Left renal pelvis (tissue), 4 donors: Measurements from ENCODE around the gene ZNF729. TPM values are rescaled to one million over a fixed set of nuclear protein-coding genes. Genes with fewer than 3 reads are reported as not detected.
"Not testable (repeated sequence)": the region's sequence is repeated elsewhere in the genome, so short reads cannot be mapped to it uniquely, and the experiment has no call there.

Experiments
- DNase-seq, 4 donors: peaks; one replicate each; pipeline ENCODE4 v3.0.0-alpha.2; 2013; ENCODE audit warnings: low read depth in 4 of 4, low spot score in 3 of 4
- polyA plus RNA-seq, 4 donors: library from polyadenylated mRNA; unstranded; fragments of 120-200 nt; gene quantifications; one replicate each; pipeline ENCODE4 v1.2.1, GENCODE V29; 2013; ENCODE audit not compliant: insufficient read length in 4 of 4

Gene ZNF729
- under 1 TPM; 0.46 to 0.83 (median 0.52) TPM for polyA plus RNA-seq

DNA sequence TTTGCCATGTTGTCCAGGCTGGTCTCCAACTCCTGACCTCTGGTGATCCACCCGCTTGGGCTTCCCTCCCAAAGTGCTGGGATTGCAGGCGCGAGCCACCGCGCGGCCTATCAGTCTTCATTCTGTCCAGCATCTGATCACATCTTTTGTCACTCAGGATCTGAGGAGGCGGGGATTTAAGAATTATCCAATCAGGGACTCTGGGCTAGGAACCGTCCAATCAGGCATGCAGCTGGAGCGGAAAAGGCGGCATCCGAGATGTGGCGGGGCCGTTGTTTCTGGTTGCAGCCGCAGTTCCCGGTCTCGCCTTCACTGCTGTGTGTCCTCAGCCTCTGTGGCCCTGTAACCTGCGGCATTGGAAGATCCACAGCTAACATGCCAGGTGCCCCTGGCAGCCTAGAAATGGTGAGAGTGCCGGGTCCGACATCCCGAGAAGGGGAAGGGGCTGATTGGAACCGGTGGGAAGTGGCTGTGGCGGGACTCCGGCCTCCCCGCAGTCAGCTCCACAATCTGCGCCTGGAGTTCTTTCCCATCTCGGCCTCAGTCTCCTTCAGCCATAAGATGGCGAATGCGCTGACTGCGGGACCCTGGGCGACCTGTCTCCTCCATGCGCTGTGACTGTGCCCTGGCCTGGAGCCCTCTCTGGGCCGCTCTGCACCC, at the start of gene ZNF729:
ZNF729 (plus strand) TSS at position 291 of the 660 bp plus-strand sequence; CDS start at position 376, 85 bp downstream.
- DNase-seq: peak; percentile 2 to 64 (median 16)

DNA sequence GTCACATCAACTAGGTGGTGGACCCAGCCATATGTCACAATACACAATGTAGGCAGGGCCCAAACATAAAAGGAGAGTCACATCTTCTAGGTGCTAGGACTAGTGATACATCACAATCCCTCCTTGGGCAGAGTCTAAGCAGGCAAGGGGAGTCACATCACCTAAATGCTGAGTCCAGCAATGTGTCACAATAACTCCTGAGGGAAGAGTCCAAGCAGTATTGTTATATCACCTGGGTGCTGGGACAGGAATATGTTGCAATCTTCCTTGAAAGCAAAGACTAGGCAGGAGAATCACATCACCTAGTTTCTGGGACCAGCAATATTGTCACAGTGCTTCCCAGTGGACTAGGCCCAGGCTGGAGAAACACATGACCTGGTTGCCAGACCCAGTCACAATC, 29.4 kb upstream of the ZNF729 start:
- DNase-seq: no peak

DNA sequence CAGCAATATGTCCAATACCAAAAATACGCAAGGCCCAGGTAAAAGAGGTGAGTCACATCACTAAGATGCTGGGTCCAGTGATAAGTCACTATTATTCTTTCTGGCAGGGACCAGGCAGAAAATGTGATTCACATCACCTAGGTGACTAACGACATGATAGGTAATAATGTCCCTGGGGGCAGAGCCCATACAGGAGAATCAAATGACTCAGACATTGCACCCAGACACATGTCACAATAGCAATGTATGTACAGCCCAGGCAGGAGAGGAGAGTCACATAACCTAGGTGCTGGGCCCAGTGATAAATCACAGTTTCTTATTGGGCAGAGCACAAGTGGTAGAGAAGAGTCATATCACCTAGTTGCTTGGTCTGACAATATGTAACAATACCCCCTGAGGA, 28.9 kb upstream of the ZNF729 start:
- no peak for DNase-seq

DNA sequence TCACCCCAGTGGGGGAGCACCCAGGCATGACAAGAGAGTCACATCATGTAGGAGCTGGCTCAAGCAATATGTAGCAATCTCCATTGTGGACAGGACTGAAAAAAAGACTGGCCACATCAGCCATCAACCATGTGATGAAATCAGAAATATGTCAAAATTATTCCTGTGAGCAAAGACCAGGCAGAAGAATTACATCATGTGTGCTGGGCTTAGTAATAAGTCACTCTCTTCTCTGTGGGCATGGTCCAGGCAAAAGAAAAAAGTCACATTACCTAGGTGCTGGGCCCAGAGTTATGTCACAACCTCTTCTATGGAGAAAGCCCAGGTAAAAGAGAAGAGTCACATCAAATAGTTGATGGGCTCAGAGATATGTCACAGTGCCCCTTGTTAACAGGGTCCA, 28.3 kb upstream of the ZNF729 start:
- no peak for DNase-seq

DNA sequence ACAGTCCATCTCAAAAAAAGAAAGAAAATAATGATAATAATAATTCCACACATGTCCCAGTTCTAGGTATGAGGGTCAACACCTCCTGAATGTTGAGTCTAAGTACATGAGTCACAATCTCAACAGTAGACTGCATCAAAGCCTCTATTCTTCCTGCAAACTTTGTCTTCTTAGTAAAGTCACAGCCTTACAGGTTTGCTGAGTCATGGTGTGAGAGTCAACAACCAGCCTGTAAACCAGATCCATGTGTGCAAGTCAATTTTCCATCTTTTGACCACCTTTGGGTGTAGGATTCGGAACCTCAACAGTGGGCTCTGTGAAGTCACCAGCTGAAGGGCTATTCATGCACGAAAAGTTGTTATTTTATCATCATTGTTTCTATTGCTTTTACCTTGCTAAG, 25.7 kb upstream of the ZNF729 start:
- no peak for DNase-seq

DNA sequence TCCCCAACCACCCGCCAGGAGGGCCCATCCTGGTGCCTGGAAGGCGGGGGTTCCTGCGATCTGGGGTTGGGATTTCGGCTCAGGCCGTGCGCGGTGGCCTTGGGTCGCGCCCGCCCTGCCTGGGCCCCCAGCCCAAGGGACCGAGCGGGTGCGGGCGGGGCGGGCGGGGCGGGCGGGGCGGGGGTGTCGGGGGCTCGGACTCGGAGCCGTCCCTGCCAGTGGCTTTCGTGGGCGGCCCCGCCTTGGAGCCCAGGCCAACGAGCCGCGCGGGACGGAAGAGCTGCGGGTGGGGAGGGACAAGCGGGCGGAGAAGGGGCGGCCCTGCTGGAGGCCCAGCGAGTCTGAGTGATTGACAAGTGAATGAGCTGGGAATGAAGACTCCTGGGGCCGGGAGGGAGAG, 24.6 kb upstream of the ZNF729 start:
- no peak for DNase-seq

DNA sequence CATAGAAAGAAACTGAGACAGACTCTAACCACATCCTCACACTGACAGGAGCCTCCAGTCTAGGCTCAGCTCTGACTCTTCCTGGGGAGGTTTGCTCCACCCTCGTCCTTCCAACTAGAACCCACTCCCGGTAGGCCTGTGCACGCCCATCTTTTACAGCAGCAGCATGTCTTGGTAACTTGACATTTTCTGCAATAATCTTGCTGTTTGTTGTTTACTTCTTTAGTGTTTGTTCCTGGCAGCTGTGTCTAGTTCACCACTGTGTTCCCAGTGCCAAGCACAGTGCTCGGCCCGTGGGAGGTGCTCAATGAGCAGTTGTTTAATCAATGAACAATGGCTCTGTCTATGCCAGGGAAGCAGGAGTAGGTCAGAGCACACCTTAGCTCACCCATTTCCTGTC, 23.1 kb upstream of the ZNF729 start:
- no peak for DNase-seq

DNA sequence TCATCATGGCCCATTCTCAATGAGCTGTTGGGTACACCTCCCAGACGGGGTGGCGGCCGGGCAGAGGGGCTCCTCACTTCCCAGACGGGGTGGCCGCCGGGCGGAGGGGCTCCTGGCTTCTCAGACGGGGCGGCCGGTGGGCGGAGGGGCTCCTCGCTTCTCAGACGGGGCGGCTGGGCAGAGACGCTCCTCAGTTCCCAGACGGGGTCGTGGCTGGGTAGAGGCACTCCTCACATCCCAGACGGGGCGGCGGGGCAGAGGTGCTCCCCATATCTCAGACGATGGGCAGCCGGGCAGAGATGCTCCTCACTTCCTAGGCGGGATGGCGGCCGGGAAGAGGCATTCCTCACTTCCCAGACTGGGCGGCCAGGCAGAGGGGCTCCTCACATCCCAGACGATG, 35.3 kb downstream of the ZNF729 start:
- not testable (repeated sequence) for DNase-seq

DNA sequence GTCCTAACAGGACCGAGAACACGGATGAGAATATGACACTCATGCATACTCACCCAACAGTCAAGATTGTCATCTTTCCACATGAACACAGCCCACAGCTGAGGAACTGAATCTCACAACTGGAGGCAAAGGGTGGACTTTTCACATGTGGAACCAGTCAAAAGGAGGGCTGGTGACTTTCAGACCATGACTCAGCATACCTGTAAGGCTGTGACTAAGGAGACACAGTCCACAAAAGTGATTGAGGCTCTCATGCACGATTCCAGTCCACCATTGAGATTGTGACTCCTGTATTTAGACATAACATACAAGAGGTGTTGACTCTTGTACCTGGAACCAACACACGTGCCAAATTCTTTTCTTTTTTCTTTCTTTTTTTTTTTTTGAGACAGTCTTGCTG, 40.0 kb downstream of the ZNF729 start:
- no peak for DNase-seq

DNA sequence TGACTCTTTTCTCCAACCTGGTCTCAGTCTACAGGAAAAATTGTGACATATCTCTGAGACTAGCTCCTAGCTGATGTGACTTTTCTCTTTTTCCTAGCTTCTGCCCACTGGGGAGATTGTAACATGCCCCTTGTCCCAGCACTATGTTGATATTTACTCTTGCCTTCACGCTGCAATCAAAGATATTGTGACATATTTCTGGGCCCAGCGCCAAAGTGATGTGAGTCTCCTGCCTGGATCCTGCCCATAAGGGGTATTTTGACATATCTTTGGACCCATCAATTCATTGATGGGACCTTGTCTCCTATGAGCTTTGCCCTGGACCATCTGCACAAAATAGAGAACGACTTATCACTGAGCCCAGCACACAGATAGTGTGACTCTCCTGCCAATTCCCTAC, 41.1 kb downstream of the ZNF729 start:
- DNase-seq: no peak

DNA sequence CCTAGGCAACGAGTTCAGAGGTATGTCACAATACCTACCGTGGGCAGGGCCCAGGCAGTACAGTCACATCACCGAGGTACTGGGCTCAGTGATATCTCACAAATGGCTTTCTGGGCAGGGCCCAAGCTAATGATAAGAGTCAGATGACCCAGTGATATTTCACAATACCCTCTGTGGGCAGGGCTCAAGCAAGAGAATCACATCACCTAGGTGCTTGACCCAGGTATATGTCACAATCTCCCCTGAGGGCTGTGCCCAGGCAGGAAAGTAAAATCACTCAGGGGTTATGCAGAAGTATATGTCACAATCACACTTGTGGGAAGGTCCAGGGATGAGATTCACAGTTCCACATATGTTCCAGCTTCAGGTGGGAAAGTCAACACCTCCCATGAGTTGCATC, 45.3 kb downstream of the ZNF729 start:
- no peak for DNase-seq

DNA sequence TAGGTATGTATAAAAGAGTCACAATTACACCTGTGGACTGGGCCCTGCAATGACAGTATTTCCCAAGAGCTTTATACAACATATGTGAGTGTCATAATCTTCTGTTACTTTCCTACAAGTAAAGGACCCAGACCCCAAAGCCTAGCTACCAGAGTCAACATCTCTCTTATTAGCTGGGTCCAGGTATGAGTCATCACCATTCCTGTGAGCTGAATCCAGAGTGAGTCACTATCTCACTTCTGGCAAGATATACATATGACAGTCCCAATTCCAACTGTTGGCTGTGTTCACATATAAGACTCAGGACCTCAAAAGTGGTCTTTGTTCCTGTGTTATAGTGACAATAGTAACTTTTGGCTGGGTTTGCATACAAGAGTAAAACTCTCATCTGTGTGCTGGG, 46.7 kb downstream of the ZNF729 start:
- DNase-seq: no peak

DNA sequence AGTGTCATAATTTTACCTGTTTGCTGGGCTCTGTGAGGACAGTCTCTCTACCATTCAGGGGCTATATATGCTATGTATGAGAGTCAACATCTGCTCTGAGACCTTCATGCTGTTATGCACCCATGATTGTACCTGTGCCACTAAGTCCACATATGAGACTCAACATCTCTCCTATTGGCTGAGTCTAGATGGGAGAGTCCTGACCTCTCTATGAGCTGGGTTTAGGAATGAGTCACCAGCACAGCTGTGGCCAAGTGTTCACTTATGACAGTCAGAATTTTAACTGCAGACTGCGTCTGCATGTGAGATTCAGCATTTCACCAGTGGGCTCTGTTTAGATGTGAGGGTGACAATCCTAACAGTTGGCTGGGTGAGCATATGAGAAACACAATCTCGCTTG, 49.5 kb downstream of the ZNF729 start:
- DNase-seq: no peak

DNA sequence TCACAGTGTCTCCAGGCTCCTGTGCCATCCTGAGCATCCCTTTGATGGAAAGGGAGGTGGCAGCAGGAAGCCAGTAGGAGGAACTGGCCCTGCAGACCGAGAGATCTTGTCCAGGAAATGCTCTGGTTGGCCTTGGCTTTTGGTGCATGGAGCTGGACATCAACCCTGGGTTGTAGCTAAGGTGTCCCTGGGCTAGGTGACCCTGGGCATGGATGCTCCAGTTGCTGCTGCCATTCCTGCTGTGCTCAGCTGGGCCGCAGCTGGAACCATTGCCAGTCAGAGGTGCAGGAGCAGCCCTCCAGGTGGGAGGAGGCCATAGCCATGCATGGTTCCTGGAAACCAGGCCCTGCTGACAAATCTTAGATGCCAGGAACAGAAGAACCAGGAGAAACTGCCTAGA, 68.4 kb downstream of the ZNF729 start:
- no peak for DNase-seq

Other genes starting within 250 kb of the ZNF729 start
- gene ZNF257, start 234.0 kb upstream of the ZNF729 start, polyA plus RNA-seq: 1 to 10 TPM; 3.4 to 7.1 (median 4.6) TPM
- gene ZNF676, start 89.5 kb upstream of the ZNF729 start, polyA plus RNA-seq: 1 to 10 TPM in 2 of 4 donors, under 1 TPM in 2; 0.60 to 2.0 (median 1.0) TPM
- 1 to 10 TPM; 2.9 to 4.5 (median 3.5) TPM for gene ZNF98, start 135.9 kb downstream of the ZNF729 start, polyA plus RNA-seq